Activated CD4-positive, alpha-beta T cell treated with anti-CD3 and anti-CD28 coated beads, Interleukin-2, Interleukin-6, amounts not matched to agents 100 ng/mL and 50 ng/mL, durations not matched to agents 16 hours and 8 hours (primary cell): ENCODE results near the gene MRPL39.
A peak's percentile ranks its signal among the peaks of the same experiment; 100 is the strongest.

ENCODE experiments used
- DNase-seq: peaks from one replicate; pipeline ENCODE4 v3.0.0-alpha.2; 2020

The MRPL39 gene

GRCh38 chr21:25608044-25608737, 910 bp upstream of the MRPL39 start:
- peak; percentile 87 for DNase-seq

GRCh38 chr21:25589887-25590286, 17.4 kb downstream of the MRPL39 start:
- no peak for DNase-seq

GRCh38 chr21:25586791-25587190, 20.5 kb downstream of the MRPL39 start:
- DNase-seq: no peak

- no peak for DNase-seq
Measured at GRCh38 chr21:25586326-25586725, 21.0 kb downstream of the MRPL39 start.

GRCh38 chr21:25584833-25585676, 22.2 kb downstream of the MRPL39 start:
- no peak for DNase-seq

GRCh38 chr21:25583370-25584130, 23.7 kb downstream of the MRPL39 start:
- DNase-seq: no peak

GRCh38 chr21:25582888-25583287, 24.4 kb downstream of the MRPL39 start:
- DNase-seq: no peak

- DNase-seq: no peak
Measured at GRCh38 chr21:25582164-25582790, 25.0 kb downstream of the MRPL39 start.

GRCh38 chr21:25581582-25581981, 25.7 kb downstream of the MRPL39 start:
- DNase-seq: no peak

- DNase-seq: no peak
Measured at GRCh38 chr21:25580912-25581260, 26.4 kb downstream of the MRPL39 start.

- DNase-seq: no peak
Measured at GRCh38 chr21:25579226-25580013, 27.9 kb downstream of the MRPL39 start.

GRCh38 chr21:25578056-25578961, 29.0 kb downstream of the MRPL39 start:
- DNase-seq: peak; percentile 74

- no peak for DNase-seq
Measured at GRCh38 chr21:25577424-25578055, 29.7 kb downstream of the MRPL39 start.

- DNase-seq: peak; percentile 82
Measured at GRCh38 chr21:25573409-25574206, 33.7 kb downstream of the MRPL39 start.

GRCh38 chr21:25572861-25573310, 34.4 kb downstream of the MRPL39 start:
- peak; percentile 82 for DNase-seq

- no peak for DNase-seq
Measured at GRCh38 chr21:25571726-25572121, 35.6 kb downstream of the MRPL39 start.

GRCh38 chr21:25569711-25570110, 37.6 kb downstream of the MRPL39 start:
- no peak for DNase-seq

- DNase-seq: no peak
Measured at GRCh38 chr21:25569084-25569483, 38.2 kb downstream of the MRPL39 start.

- peak; percentile 56 for DNase-seq
Measured at GRCh38 chr21:25568246-25568645, 39.0 kb downstream of the MRPL39 start.

- DNase-seq: no peak
Measured at GRCh38 chr21:25567472-25567871, 39.8 kb downstream of the MRPL39 start.
